Measurements from ENCODE around the gene NR2C1. TPM values are rescaled to one million over a fixed set of nuclear protein-coding genes. Genes with fewer than 3 reads are reported as not detected.
"Not testable (repeated sequence)": the region's sequence is repeated elsewhere in the genome, so short reads cannot be mapped to it uniquely, and the experiment has no call there.

The NR2C1 gene
- total RNA-seq, 1 donor from 2014 or later = 43.8 TPM

DNA sequence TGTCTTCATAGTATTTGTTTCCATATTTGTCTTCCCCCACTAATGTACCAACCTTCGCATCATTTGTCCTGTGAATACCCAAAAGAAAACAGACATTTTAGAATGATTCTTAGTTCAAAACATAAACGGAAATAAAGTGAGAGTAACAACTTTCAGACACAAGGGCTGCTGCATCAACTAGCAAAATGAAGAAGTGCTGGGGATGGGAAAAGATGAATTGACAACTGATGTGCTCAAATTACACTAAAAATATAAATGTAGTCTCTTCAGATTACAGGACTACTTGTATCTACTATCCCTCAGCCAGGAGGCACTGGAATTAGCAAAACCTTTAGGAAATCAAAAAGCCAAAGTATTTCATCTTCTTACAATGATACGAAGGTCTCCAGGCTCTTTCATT lies 70.7 kb downstream of the NR2C1 start:
- DNase-seq = no peak

- no peak for DNase-seq
Measured at GRCh38 chr12:94998326-94998725, 75.1 kb downstream of the NR2C1 start.

- DNase-seq = no peak
Measured at GRCh38 chr12:94997726-94998125, 75.7 kb downstream of the NR2C1 start.

GRCh38 chr12:94997061-94997460 lies 76.4 kb downstream of the NR2C1 start:
- no peak for DNase-seq

- no peak for DNase-seq
Measured at GRCh38 chr12:94994312-94994711, 79.1 kb downstream of the NR2C1 start.

GRCh38 chr12:94993855-94994254 lies 79.6 kb downstream of the NR2C1 start:
- DNase-seq = not testable (repeated sequence)

GRCh38 chr12:94990222-94990621 lies 83.2 kb downstream of the NR2C1 start:
- no peak for DNase-seq

DNA sequence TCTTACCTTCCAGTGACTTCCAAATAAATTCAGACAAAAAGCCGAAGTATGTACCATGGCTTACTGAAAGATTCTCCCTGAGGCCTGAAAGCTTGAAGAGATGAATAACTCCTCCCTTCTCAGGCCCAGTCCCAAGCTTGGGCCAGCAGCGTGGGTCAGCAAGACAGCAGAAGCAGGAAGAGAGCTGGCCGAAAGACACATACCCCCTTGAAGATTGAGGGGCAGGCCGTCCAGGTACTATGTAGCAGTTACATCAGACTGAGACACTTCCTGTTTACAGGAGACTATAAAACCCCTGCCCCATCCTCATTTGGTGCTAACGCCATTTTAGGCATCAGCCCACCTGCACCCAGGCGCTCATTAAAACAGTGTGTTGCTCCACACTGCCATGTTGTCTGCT lies 84.9 kb downstream of the NR2C1 start:
- DNase-seq = no peak

GRCh38 chr12:94987801-94988200 lies 85.6 kb downstream of the NR2C1 start:
- DNase-seq = no peak

GRCh38 chr12:94987076-94987669 lies 86.2 kb downstream of the NR2C1 start:
- no peak for DNase-seq

DNA sequence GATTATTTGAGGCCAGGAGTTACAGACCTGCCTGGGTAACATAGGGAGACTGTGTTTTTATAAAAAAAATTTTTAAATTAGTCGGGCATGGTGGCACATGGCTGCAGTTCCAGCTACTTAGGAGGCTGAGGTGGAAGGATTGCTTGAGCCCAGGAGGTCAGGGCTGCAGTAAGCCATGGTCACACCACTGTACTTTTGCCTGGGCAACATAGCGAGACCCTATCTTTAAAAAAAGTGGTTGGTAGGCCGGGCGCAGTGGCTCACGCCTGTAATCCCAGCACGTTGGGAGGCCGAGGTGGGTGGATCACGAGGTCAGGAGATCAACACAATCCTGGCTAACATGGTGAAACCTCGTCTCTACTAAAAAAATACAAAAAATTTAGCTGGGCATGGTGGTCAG lies 88.3 kb downstream of the NR2C1 start:
- not testable (repeated sequence) for DNase-seq

DNA sequence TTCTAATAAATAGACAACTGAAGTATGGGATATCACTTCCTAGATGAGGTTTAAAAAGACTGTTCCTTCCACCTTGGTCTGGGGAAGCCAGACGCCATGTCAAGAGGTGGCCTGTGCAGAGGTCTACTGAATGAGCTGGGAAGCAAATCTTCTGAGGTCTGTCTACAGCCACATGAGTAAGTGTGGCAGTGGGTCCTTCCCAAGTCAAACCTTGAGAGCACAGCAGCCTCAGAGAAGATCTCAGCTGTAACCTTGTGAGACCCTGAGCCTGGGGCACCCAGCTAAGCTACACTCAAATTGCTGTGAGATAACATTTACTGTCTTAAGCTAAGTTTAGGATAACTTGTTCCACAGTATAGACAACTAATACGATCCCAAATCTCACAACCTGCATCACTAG lies 90.1 kb downstream of the NR2C1 start:
- DNase-seq = no peak

- DNase-seq = no peak
Measured at GRCh38 chr12:94982456-94982855, 91.0 kb downstream of the NR2C1 start.

DNA sequence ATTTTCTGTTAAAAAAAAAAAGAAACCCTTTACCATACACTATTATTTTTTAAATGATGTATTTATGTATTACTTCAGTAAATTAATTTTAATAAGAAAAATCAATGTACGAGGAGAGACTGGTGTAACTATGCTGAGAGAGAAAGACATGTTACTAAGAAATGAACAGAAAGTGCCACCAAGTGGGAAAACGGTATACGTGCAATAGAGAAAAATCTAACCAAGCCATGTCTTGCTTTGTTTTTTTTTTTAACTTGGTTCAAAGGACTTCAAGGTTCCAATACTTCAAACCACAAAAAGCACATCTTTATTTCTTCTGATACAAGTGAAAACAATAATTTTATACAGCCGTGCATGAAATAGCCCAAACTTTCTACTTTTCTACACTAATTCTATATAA lies 92.8 kb downstream of the NR2C1 start:
- peak; percentile 33 for DNase-seq

- no peak for DNase-seq
Measured at GRCh38 chr12:94979941-94980340, 93.5 kb downstream of the NR2C1 start.

GRCh38 chr12:94977766-94978468 lies 95.5 kb downstream of the NR2C1 start:
- DNase-seq = no peak

DNA sequence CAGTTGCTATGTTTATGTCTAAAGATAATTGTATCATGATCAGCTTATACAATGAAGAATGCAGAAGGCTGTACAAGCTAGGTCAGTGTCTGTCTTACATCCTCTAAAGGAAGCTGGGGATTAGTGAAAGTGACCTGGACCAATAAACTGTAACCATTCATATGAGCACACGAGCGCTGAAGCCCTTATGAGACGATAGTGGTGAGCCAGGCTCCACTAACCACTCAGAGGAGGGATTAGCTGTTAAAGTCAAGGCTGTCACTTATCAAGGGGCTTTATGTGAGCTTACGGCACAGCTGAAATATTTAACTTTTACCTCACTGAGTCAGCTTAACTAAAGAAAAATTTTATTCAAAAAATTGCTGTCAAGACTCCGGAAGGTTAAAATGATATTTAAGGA lies 100.2 kb downstream of the NR2C1 start:
- DNase-seq = peak; percentile 54

GRCh38 chr12:94972795-94973194 lies 100.6 kb downstream of the NR2C1 start:
- DNase-seq = no peak

- DNase-seq = no peak
Measured at GRCh38 chr12:94971923-94972322, 101.5 kb downstream of the NR2C1 start.

DNA sequence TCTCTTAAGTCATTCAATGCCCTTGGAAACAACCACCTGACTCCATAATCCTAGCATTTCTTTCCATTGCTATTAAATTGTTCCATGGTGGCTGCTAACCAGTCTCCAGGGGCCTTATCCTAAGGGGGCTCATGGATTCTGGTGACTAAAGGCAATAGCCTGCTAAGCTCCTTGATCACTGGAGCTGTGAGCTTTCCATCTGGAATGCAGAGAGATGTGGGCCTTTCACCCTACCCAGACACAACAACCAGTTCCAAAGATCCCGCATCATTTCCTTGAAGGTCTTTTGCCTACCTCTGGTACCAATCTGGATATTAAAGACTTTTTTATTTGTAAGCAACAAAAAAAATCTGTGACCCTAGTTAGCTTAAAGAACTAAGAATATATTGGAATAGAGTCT lies 102.9 kb downstream of the NR2C1 start:
- DNase-seq = no peak
